DOHH2 (cell line): ENCODE results near the gene RAD51B.

Experiments used
- H3F3A ChIP-seq: fragments of 200-600 bp; sonication (generic), shearing (Covaris generic); 2 replicates; pipeline ENCODE4 v1.6.0; 2016; ENCODE audit warnings: antibody characterized with exemption, mild to moderate bottlenecking; ENCODE audit not compliant: control insufficient read depth, insufficient read depth
- H3K27ac ChIP-seq: fragments of 200-600 bp; sonication (generic); 2 replicates; pipeline ENCODE4 v1.5.1; 2014; ENCODE audit warnings: low read depth, mild to moderate bottlenecking, low read length, moderate library complexity
- H3K27me3 ChIP-seq: fragments of 200-600 bp; sonication (generic); 2 replicates; pipeline ENCODE4 v1.6.1; 2014; ENCODE audit warnings: mild to moderate bottlenecking, low read length, mixed read lengths; ENCODE audit not compliant: control insufficient read depth
- H3K36me3 ChIP-seq: fragments of 200-600 bp; sonication (generic); 2 replicates; pipeline ENCODE4 v1.6.1; 2014; ENCODE audit warnings: mild to moderate bottlenecking, low read length, moderate library complexity, mixed read lengths; ENCODE audit not compliant: control insufficient read depth
- H3K4me1 ChIP-seq: fragments of 200-600 bp; sonication (generic); 2 replicates; pipeline ENCODE4 v1.6.1; 2014; ENCODE audit warnings: mild to moderate bottlenecking, low read length, mixed read lengths; ENCODE audit not compliant: control insufficient read depth
- H3K4me2 ChIP-seq: fragments of 200-600 bp; sonication (generic); 2 replicates; pipeline ENCODE4 v1.6.0; 2014; ENCODE audit warnings: mild to moderate bottlenecking, low read length, moderate library complexity
- H3K4me3 ChIP-seq: fragments of 200-600 bp; sonication (generic); 2 replicates; pipeline ENCODE4 v1.5.1; 2014; ENCODE audit warnings: mild to moderate bottlenecking, low read length, mixed read lengths
- H3K79me2 ChIP-seq: fragments of 200-600 bp; sonication (generic); 2 replicates; pipeline ENCODE4 v1.6.1; 2014; ENCODE audit warnings: mild to moderate bottlenecking, low read length, mixed read lengths; ENCODE audit not compliant: control insufficient read depth
- H3K9me2 ChIP-seq: fragments of 200-600 bp; sonication (generic); replicated peaks from 2 replicates; pipeline ENCODE4 v1.6.1; 2014; ENCODE audit warnings: mild to moderate bottlenecking, low read length, mixed read lengths; ENCODE audit not compliant: control insufficient read depth
- H3K9me3 ChIP-seq: fragments of 200-600 bp; sonication (generic); 2 replicates; pipeline ENCODE4 v1.6.1; 2014; ENCODE audit warnings: antibody characterized with exemption, low read length, mixed read lengths; ENCODE audit not compliant: control insufficient read depth, insufficient read depth
- H4K20me1 ChIP-seq: fragments of 200-600 bp; sonication (generic); 2 replicates; pipeline ENCODE4 v1.6.0; 2014; ENCODE audit warnings: low read depth, mild to moderate bottlenecking, antibody characterized with exemption, low read length, moderate library complexity; ENCODE audit not compliant: control insufficient read depth, insufficient read depth
- EZH2phosphoT487 ChIP-seq: fragments of 200-600 bp; sonication (generic); IDR thresholded peaks from 2 replicates; pipeline ENCODE4 v1.6.1; 2017; ENCODE audit warnings: borderline replicate concordance, mild to moderate bottlenecking, antibody characterized with exemption, low read length, moderate library complexity, mixed read lengths
- TF ChIP-seq, protein P1 (sequence below): fragments of 200-600 bp; sonication (generic); IDR thresholded peaks from one replicate; pipeline ENCODE4 v1.5.1; 2014; ENCODE audit warnings: antibody characterized with exemption, mild to moderate bottlenecking, low read depth, low read length; ENCODE audit not compliant: poor library complexity, severe bottlenecking

Gene RAD51B

GRCh38 chr14:67833403-67833802 lies 13.8 kb downstream of the RAD51B start:
- TF ChIP-seq, protein P1, sequence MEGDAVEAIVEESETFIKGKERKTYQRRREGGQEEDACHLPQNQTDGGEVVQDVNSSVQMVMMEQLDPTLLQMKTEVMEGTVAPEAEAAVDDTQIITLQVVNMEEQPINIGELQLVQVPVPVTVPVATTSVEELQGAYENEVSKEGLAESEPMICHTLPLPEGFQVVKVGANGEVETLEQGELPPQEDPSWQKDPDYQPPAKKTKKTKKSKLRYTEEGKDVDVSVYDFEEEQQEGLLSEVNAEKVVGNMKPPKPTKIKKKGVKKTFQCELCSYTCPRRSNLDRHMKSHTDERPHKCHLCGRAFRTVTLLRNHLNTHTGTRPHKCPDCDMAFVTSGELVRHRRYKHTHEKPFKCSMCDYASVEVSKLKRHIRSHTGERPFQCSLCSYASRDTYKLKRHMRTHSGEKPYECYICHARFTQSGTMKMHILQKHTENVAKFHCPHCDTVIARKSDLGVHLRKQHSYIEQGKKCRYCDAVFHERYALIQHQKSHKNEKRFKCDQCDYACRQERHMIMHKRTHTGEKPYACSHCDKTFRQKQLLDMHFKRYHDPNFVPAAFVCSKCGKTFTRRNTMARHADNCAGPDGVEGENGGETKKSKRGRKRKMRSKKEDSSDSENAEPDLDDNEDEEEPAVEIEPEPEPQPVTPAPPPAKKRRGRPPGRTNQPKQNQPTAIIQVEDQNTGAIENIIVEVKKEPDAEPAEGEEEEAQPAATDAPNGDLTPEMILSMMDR, result no peak
- TF ChIP-seq EZH2phosphoT487, result no peak
- Histone ChIP-seq H3K27me3 (no peaks in the 10 kb centered on the region), H3K4me3 (no peak overlapping the region), H3K9me2 (no peaks in the 10 kb centered on the region), H3K4me2 (no peak overlapping the region), H3K79me2 (peaks cover 9% of the 10 kb centered on the region), H3K36me3 (peaks cover 46% of the 10 kb centered on the region), H3K27ac (no peak overlapping the region), H3K9me3 (no peaks in the 10 kb centered on the region), H3F3A (peaks cover 6% of the 10 kb centered on the region; the same call in 1 of the 2 replicates), H3K4me1 (0 out of 2 replicates have a peak, but pooled peaks cover 3% of the 10 kb centered on the region), H4K20me1 (no peaks in the 10 kb centered on the region)

- 0 out of 2 replicates have a peak, but pooled peaks cover 3% of the 10 kb centered on the region for H3K4me1 ChIP-seq
- no peaks in the 10 kb centered on the region for H4K20me1 ChIP-seq
- H3K27ac ChIP-seq, result no peak overlapping the region
- peaks cover 45% of the 10 kb centered on the region for H3K36me3 ChIP-seq
- TF ChIP-seq, protein P1, result no peak
- TF ChIP-seq EZH2phosphoT487, result no peak
- H3K4me3 ChIP-seq, result no peak overlapping the region
- peaks cover 7% of the 10 kb centered on the region; the same call in 1 of the 2 replicates for H3K79me2 ChIP-seq
- H3K4me2 ChIP-seq, result no peak overlapping the region
- peaks cover 11% of the 10 kb centered on the region for H3F3A ChIP-seq
- H3K9me3 ChIP-seq, result no peaks in the 10 kb centered on the region
- no peaks in the 10 kb centered on the region for H3K27me3 ChIP-seq
- no peaks in the 10 kb centered on the region for H3K9me2 ChIP-seq
These were observed 16.0 kb downstream of the RAD51B start for GRCh38 chr14:67835596-67835995.

- H3K79me2 ChIP-seq, result peaks cover 17% of the 10 kb centered on the region
- H3F3A ChIP-seq, result peaks cover 11% of the 10 kb centered on the region
- no peaks in the 10 kb centered on the region for H4K20me1 ChIP-seq
- H3K4me3 ChIP-seq, result no peak overlapping the region
- no peak overlapping the region for H3K4me2 ChIP-seq
- H3K27ac ChIP-seq, result no peak overlapping the region
- H3K9me3 ChIP-seq, result no peaks in the 10 kb centered on the region
- peaks cover 42% of the 10 kb centered on the region for H3K36me3 ChIP-seq
- no peaks in the 10 kb centered on the region for H3K9me2 ChIP-seq
- H3K27me3 ChIP-seq, result no peaks in the 10 kb centered on the region
- TF ChIP-seq, protein P1, result peak; percentile 70
- no peak for TF ChIP-seq EZH2phosphoT487
- H3K4me1 ChIP-seq, result 0 out of 2 replicates have a peak, but pooled peaks cover 3% of the 10 kb centered on the region
These were observed 17.5 kb downstream of the RAD51B start for GRCh38 chr14:67837011-67837624.
